Adrenal gland (tissue), 5 donors: ENCODE data around the gene MKRN1.

ENCODE experiments used
- CTCF ChIP-seq, 6 experiments: fragments of 450-650 bp in 4 of 6; fragments of 200-600 bp in 2 of 6; sonication (generic) in 1 of 6; IDR thresholded peaks; 1 replicate in 5 of 6; 2 replicates in 1 of 6; pipeline versions ENCODE4 v1.5.1 to v1.8.0; 2016 to 2021; ENCODE audit warnings: antibody characterized with exemption in 6 of 6, mild to moderate bottlenecking in 2 of 6, moderate library complexity in 1 of 6
- POLR2A ChIP-seq, 2 donors: fragments of 450-650 bp; IDR thresholded peaks; one replicate each; pipeline ENCODE4 v1.6.1; 2017; ENCODE audit warnings: antibody characterized with exemption in 2 of 2, mild to moderate bottlenecking in 2 of 2, moderate library complexity in 1 of 2
- donor health status: DM: no; HTN: no; CAD: no.

- TF ChIP-seq CTCF (IDR thresholded peaks at IDR 0.05) (no peak), POLR2A (IDR thresholded peaks at IDR 0.05) (no peak)
Observed at GRCh38 chr7:140525743-140526142, 46.4 kb upstream of the MKRN1 start.
